NCI-H146 treated with DMSO at 0.1 percent for 48 hours (cell line): ENCODE data around the gene S100A3.
"Not testable (repeated sequence)": the region's sequence is repeated elsewhere in the genome, so short reads cannot be mapped to it uniquely, and the experiment has no call there.

Source experiments
- DNase-seq: peaks from one replicate; lab custom pipeline; 2025; ENCODE audit not compliant: unreplicated experiment; lab: John Stamatoyannopoulos, UW

S100A3 gene

DNA sequence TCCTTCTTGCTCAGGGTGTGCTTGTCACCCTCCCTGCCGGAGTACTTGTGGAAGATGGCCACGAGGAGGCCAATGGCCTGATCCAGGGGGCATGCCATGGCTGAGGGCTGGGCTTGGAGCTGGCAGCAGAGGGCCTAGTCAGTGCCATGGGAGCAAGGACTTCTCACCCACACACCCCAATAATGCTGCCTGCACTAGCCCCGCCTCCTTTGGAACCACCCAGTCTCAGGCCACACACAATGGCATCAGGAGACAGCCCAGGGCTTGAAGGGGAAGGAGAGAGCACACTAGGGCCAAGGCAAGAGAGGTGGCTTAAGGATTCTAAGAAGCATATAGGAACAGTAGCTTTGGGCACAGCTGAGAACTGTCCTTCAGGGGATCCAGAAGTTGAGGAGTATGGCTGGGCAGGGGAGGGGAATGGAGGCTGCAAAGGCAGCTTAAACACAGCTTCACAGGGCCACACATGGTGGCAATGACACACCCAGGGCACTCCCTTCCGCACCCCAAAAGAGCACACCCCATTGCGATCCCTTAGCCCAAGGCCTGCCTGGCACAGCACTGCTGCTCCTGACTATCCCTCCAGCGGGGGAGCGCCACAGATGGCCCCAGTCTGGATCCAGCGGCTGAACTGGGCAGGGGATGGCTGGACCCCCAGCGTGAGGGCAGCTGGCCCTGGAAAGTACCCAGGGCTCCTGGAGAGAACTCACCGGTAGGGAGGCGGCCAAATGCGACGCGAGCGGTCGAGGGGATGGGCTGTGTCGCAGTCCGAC lies 13.6 kb downstream of the S100A3 start, which contains the start of gene S100A6:
S100A6 (minus strand) TSS at position 750 of the 770 bp plus-strand sequence; CDS start at position 98, 652 bp downstream.
- DNase-seq, result peak; percentile 56

DNA sequence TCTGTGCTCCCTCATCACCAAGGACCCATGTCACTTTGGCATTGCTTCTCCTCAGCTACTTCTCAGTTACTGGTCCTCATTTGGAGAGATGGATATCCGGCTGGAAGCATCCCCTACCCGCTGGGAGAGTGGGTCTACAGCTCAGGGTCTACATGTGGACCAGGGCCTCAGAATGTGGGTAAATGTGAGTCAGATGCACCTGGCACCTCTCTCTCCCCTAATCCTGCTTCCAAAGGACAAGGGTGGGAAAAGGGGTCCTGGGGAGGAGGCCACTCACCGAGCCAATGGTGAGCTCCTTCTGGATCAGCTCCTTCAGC lies 14.2 kb downstream of the S100A3 start:
- DNase-seq, result no peak

DNA sequence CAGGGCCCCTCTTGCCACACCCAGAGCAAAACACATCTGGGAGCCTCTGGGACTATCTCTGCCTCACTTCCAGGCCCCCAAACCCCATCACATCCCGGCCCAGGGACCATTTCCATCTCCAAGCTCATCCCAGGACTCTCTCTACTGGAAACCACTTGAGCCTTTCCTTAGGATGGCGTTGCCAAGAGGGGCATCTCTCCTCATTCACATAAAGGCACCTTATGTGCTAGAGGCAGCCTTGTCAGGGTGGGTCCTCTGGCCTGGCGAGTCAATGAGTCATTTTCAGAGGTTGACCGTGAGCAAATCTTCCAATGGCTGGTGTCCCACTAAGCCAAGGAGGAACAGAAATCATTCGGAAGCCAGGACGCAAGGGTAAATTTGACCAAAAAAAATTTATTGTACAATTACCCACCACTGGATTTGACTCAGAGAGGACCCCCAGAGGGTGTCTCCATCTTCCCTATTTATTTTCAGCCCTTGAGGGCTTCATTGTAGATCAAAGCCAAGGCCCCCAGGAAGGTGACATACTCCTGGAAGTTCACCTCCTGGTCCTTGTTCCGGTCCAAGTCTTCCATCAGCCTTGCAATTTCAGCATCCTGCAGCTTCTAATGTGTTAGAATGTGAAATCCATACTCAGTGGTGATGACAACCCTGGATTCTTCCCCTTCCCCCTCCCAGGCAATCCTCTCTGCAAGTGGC lies 14.7 kb downstream of the S100A3 start:
- no peak for DNase-seq

DNA sequence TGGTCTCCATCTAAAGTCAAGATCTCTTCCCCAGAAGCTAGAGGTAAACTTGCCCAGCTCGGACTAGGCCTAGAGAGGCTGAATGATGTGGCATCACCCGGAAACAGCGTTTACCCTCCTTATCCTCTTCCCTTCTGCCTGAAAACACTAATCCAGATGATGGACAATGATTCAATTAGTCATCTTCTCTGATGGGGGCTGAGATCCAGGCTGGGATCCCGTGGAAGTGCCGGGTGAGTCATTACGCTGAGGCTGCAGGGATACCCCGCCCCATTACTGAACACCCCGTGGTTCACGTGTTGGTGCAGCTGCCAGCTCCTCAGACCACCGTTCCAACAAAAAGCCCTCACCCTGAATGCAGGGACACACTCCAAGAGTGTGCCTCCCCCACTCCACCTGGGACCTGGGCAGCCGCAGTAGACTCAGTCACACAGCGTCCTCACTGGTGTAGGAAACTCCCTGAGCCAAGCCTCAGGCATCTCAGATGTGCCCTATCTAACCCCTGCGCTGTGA lies 15.3 kb downstream of the S100A3 start:
- no peak for DNase-seq

DNA sequence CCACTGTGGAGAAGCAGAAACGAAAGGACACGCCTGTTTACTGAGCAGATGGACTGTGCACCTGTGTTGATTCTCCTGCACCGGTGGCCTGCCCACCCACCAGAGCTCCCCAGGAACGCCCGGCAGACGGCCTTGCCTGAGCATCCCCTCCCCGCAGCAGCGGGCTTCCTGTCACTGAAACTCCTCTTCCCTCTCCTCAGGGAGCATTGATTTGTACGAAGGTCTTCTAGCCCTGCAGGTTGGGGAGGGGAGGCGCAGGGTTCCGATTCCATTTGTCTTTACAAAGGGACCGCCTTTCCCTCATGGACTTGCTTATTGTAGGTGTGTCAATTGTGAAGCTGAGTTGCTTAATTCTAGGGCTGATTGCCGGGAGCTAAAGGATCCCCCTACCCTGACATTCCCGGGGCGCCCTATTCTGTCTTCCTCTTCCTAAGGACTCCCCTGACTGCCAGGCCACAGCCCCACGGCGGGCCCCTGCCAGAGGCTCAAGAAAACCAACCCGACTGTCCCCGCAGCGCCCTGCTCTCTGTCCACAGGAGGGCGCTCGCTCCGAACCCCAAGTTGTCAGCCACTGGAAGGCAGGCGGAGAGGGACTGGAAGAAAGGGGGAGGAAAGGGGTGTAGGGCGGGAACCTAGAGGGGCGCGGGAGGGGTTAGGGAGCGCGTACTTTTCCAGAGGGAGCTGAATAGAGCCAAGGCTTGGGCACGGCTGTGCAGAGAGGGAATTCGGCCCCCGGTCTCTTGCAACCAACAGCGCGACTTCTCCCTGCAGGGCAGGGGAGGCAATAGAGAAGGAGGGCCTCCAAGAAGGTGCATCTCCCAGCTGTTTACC lies 16.1 kb downstream of the S100A3 start:
- DNase-seq, result peak; percentile 94

DNA sequence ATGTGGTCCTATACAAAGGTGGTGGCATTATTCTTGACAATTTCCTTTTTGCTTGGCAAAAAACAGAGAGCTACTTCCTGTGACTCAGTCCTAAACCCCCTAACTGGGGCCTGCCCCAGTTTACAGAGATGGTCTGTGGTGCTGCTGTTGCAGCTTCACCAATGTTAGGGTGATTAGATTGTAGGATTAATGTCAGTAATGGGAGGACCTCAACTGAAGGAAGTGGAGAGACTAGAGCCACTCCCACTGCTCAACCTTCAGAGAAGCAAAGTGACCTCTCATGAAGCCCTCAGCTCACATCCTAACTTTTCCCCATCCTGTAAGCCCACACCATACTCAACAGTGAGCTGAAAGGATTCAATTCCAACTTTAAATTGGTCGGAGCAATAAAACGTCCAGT lies 16.9 kb downstream of the S100A3 start:
- peak; percentile 34 for DNase-seq

DNA sequence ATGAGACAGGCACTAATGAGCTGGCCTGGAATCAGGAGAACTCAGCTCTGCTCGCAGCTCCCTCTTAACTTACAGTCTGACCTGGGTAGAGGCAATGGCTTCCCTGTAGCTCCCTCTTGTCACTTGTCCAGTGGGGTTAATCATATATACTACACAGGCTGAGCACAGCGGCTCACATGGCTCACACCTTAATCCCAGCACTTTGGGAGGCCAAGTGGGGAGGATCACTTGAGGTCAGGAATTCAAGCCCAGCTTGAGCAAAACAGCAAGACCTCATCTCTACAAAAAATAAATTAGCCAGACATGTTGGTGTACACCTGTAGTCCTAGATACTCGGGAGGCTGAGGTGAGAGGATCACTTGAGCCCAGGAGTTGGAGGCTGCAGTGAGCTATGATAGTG lies 17.4 kb downstream of the S100A3 start:
- no peak for DNase-seq

DNA sequence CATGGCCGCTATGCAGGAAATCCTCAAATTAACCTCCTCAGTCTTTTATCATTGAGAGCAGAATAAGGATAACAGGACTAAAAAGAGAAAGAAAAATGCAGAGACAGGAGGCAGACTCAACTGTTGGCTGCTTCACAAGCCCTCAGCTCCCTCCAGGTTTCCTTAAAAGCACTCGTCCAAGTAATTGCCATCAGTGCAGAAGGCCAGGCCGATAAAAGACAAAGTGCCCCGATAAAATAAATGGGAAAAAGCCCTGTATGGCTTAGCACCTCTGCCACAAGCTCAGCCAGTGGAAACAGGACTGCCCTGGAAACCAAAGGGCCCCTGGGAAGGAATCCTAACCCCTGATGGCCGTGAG lies 21.4 kb downstream of the S100A3 start:
- no peak for DNase-seq

DNA sequence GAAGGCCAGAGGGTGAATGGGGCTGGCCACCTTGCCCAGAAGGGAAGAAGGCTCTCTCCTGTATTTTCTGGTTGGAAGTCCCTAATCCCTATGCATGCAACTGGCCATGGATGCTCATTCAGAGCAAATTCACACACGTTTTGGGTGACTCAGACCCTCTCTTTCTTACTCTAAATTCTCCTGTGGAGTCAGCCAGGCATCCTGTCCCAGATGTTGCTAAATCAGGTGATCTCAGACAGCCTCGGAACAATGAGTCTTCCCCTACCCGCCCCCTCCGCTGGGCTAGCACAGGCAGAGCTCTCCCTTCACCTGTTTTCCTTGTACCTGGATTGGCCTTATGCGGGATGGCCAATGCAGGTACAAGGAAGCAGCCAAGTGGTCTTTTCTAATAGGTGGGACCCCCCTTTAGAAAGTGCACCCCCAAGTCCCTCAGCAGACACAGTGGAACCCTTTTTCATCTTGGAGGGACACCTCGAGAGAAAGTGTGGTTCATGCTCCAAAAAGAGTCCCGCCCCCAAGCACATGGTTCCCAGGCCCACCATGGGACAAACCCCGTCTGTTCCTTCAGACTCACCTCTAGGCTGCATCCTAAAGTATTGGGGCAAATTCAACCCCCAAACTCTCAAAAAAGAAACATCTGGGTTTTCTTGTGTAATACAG lies 21.9 kb downstream of the S100A3 start:
- no peak for DNase-seq

DNA sequence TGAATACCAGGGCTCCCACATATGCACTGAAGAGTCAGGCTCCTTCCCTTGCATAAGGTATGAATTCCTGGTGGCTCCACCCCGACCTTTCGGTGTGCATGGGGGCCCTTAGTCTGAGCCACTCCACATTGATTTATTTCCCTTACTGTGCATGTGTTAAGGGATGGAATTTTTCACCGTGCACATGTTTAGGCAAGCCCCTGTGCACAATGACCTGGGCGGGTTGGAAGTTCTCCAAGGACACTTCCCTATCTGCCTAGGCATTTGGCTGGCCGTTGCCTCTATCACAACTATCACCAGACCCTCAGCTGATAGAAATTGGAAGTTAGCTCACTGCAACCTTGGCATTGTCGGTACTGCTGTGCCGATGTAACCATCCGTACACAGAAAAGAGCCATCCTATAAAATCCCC lies 22.9 kb downstream of the S100A3 start:
- DNase-seq, result no peak

DNA sequence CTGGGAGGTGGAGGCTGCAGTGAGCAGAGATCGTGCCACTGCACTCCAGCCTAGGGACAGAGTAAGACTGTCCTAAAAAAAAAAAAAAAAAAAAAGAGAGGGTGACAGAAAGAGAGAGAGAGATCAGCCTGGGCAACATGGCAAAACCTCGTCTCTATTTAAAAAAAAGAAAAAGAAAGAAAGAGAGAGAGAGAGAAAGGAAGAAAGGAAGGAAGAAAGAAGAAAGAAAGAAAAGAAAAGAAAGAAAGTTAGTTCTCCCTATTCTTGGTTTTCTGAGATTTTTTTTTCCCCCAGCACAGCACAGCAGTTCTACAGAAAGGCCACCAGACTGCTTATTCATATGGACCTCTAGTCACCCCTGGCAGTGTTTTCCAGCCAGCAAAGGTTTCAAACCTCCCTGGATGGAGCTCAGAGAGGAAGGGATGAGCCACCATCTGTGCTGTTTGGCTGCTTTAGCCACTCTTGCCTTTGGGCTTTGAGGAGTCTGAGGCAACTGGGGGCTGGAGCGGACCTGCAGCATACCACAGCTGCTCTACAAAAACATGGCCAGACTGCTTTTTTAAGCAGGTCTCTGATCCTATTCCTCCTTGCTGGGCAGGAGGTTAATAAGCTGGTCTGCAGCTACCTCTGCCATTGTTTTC lies 23.9 kb downstream of the S100A3 start:
- no peak for DNase-seq

DNA sequence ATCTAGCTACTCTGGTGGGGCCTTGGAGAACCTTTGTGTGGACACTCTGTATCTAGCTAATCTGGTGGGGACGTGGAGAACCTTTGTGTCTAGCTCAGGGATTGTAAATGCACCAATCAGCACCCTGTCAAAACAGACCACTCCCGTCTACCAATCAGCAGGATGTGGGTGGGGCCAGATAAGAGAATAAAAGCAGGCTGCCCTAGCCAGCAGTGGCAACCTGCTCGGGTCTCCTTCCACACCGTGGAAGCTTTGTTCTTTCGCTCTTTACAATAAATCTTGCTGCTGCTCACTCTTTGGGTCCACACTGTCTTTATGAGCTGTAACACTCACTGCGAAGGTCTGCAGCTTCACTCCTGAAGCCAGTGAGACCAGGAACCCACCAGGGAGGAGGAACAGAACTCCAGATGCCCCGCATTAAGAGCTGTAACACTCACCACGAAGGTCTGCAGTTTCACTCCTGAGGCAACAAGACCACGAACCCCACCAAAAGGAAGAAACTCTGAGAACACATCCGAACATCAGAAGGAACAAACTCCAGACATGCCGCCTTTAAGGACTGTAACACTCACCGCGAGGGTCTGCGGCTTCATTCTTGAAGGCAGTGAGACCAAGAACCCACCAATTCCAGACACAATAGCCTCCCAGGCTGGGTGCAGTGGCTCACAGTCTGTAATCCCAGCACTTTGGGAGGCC lies 26.6 kb downstream of the S100A3 start:
- DNase-seq, result not testable (repeated sequence)

DNA sequence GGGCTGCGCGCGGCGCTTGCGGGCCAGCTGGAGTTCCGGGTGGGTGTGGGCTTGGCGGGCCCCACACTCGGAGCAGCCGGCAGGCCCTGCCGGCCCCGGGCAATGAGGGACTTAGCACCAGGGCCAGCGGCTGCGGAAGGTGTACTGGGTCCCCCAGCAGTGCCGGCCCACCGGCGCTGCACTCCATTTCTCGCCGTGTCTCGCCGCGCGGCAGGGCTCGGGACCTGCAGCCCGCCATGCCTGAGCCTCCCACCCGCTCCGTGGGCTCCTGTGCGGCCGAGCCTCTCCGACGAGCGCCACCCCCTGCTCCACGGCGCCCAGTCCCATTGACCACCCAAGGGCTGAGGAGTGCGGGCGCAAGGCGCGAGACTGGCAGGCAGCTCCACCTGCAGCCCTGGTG lies 27.2 kb downstream of the S100A3 start:
- not testable (repeated sequence) for DNase-seq

DNA sequence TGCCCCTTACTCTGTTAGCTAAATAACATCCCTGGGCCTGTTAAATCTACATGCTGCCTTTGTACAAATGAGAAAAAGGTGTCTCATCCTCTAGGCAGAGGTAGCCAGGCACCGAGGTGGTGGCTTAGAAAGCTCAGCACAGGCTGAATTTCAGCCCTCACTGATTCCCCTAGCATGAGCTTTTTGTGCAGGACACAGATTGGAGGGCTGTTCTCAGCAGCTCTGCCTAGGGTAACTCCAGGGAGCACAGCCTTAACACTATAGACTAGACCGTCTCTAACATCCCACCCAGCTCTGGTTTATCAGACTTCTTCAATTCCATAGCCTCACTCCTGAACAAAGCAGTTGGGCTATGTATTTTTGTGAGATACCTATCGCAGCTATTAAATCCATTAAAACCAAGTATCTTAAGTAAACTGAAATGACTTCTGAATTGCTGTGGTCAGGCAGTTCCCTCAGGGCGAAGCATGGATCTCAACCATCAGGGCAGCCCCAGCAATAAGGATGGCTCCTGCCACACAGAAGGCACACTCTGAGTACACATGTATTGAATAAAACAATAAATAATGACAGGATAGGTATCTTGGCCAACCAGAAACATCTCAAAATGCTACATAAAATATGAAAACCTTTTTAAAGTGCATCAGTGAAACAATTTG lies 28.1 kb downstream of the S100A3 start:
- DNase-seq, result no peak

DNA sequence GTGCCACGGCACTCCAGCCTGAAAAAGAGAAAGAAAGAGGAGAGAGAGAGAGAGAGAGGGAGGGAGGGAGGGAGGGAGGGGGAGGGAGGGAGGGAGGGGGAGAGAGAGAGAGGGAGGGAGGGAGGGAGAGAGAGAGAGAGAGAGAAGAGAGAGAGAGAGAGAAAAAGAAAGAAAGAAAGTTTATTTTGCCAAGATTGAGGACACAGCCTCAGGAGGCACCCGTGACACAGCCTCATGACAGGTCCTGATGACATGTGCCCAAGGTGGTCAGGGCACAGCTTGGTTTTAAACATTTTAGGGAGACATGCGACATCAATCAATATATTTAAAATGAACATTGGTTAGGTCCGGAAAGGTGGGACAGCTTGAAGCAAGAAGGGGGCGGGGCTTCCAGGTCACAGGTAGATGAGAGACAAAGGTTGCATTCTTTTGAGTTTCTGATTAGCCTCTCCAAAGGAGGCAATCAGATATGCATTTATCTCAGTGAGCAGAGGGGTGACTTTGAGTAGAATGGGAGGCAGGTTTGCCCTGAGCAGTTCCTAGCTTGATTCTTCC lies 28.8 kb downstream of the S100A3 start:
- DNase-seq, result not testable (repeated sequence)

DNA sequence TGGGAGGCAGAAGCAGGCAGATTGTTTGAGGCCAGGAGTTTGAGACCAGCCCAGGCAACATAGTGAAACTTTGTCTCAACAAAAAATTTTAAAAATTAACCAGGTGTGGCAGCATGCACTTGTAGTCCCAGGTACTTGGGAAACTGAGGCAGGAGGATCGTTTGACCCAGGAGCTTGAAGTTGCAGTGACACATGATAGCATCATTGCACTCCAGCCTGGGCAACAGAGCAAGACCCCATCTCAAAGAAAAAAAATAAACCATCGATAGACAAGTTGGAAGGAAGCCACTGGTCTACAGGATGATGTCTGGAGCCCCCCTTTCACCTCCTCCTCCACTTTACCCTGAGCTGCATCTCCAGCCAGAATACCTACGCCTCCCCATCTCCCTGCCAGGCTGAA lies 29.8 kb downstream of the S100A3 start:
- no peak for DNase-seq

DNA sequence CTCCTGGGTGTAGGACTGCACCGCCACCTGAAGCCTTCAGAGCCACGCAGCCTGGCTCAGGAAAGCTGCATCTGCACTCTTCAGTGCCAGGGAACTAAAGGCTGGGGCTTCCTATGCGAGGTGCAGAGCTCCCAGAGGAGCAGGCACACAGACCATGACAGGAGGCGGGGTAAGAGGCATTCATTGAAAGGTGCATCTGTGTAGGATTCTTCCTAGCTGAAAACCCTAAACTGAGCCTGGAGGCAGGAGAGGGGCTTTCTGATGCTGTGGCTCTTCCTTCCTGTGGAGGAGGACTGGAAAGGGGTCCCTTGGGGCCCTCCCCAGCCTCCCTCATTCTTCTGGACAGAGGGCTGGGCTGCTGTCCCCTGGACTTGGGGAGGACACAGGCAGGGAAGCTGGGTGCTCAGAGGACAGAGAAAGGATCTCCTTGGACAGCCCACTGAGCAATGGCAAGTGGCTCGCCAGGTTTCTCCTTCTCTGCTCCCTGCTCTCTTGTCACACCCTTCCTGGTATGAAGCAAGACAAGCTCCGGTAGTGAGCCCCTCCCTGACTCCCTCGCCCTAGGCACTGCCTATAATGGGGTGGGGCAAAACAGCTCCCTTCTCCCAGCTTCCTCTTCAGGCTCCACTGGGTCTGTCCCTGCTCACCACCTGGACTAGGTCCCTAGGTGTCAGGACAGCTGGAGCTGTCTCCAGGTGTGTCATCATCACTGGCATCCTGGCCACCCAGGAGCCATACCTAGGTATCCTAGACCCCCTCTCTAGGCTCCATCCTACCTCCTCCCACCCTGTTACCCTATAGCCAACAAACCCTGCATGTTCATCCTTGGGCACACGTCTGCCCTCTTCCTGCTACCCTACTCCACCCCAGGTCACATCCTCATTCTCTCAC lies 33.3 kb downstream of the S100A3 start:
- peak; percentile 72 for DNase-seq

DNA sequence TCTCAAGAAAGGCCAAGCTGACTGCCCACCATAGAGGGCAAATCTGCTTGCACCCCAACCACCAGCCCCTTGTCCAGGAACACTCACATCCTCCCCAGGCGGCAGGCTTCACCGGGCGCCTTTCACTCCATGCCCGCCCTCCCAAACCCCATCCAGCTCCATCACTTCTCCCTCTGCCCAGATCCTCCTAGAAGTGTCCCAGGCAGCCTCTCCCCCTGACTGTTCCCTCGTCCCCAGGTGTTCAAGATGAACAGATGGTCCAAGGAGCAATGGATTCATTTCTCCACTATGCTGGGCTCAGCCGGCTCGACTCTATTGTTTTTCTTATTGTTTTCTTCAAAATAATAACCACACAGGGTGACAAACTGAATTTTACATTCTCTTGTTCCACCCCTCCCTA lies 35.4 kb downstream of the S100A3 start:
- DNase-seq, result no peak
